HCT116 (cell line): ENCODE results near the gene SLFN12L. TPM values are rescaled to one million over a fixed set of nuclear protein-coding genes. Genes with fewer than 3 reads are reported as not detected.

Experiments
- ATAC-seq: fragments of 200-7000 bp; cut with Tn5 transposase; 2 replicates; pipeline ENCODE4 v1.9.1; 2020; ENCODE audit warnings: mild to moderate bottlenecking, moderate library complexity
- BruUV-seq: library from RNA; stranded (reverse); fragments of 400-500 nt; replicated peaks from 2 replicates; lab custom pipeline; 2021; lab: Mats Ljungman, UMichigan
- CTCF ChIA-PET: fragments of 300-600 bp; sonication (Branson Sonifier 250); formaldehyde crosslinking; loops from one replicate; lab custom pipeline; 2021; ENCODE audit warnings: antibody characterized with exemption; lab: Charles Lee
- POLR2A ChIA-PET: fragments of 300-600, 350-600 bp; sonication (Branson Sonifier 250); formaldehyde crosslinking; loops from one replicate; lab custom pipeline; 2021; ENCODE audit warnings: antibody characterized with exemption; lab: Charles Lee
- RAD21 ChIA-PET, 2 experiments: fragments of 300-600 bp; sonication (Branson Sonifier 250); formaldehyde crosslinking; loops; one replicate each; lab custom pipeline; 2023; ENCODE audit warnings: low total read pairs in 2 of 2; ENCODE audit not compliant: uncharacterized antibody in 2 of 2, unreplicated experiment in 2 of 2, low non-redundant PET in 1 of 2; lab: Charles Lee
- DNase-seq: peaks from one replicate; pipeline ENCODE4 v3.0.0-alpha.2; 2010; ENCODE audit warnings: low read depth, low spot score
- H2AFZ ChIP-seq: fragments of 200-600 bp; shearing (Covaris generic), sonication (generic); 2 replicates; pipeline ENCODE4 v1.6.1; 2017; ENCODE audit warnings: low read depth, mixed run types, mixed read lengths, antibody characterized with exemption, low read length; ENCODE audit not compliant: poor library complexity, severe bottlenecking
- H3K27ac ChIP-seq: 2 replicates; pipeline ENCODE4 v1.5.1; 2012; ENCODE audit warnings: low read depth, low read length
- H3K27me3 ChIP-seq: fragments of 200-600 bp; sonication (generic); 2 replicates; pipeline ENCODE4 v1.6.1; 2016; ENCODE audit warnings: mixed run types, low read length, mixed read lengths; ENCODE audit not compliant: insufficient read depth
- H3K36me3 ChIP-seq, 2 experiments: fragments of 200-500 bp in 1 of 2; fragments of 200-600 bp in 1 of 2; sonication (Bioruptor generic) in 1 of 2; sonication (generic) in 1 of 2; 2 replicates each; pipeline versions ENCODE4 v1.5.1 to v1.6.1; 2014 to 2016; ENCODE audit warnings: low read length in 2 of 2, inconsistent platforms in 1 of 2, mixed read lengths in 1 of 2, mixed run types in 1 of 2; ENCODE audit not compliant: insufficient read depth in 2 of 2, control insufficient read depth in 1 of 2
- H3K4me1 ChIP-seq, 2 experiments: fragments of 200-600 bp in 1 of 2; sonication (generic) in 1 of 2; 2 replicates each; pipeline versions ENCODE4 v1.5.1 to v1.6.1; 2012 to 2017; ENCODE audit warnings: low read length in 2 of 2, inconsistent platforms in 1 of 2, mild to moderate bottlenecking in 1 of 2, mixed read lengths in 1 of 2, mixed run types in 1 of 2, moderate library complexity in 1 of 2; ENCODE audit not compliant: insufficient read depth in 2 of 2, control insufficient read depth in 1 of 2
- H3K4me2 ChIP-seq: fragments of 200-600 bp; sonication (generic); 2 replicates; pipeline ENCODE4 v1.6.1; 2017; ENCODE audit warnings: mixed run types, low read length, mixed read lengths
- H3K4me3 ChIP-seq, 2 experiments: fragments of 200-600 bp in 1 of 2; sonication (generic) in 1 of 2; replicated peaks in 1 of 2; 2 replicates each; pipeline ENCODE4 v1.5.1; 2011 to 2016; ENCODE audit warnings: low read length in 2 of 2, control low read depth in 1 of 2, low read depth in 1 of 2, mild to moderate bottlenecking in 1 of 2, mixed read lengths in 1 of 2, mixed run types in 1 of 2
- H3K79me2 ChIP-seq: fragments of 200-600 bp; sonication (generic); 2 replicates; pipeline ENCODE4 v1.6.1; 2017; ENCODE audit warnings: mild to moderate bottlenecking, mixed run types, low read length, moderate library complexity, mixed read lengths; ENCODE audit not compliant: insufficient read depth
- H3K9ac ChIP-seq: fragments of 200-600 bp; sonication (generic); 2 replicates; pipeline ENCODE4 v1.6.1; 2016; ENCODE audit warnings: low read length, mixed read lengths
- H3K9me2 ChIP-seq: fragments of 200-600 bp; sonication (generic), shearing (Covaris generic); 2 replicates; pipeline ENCODE4 v1.6.1; 2017; ENCODE audit warnings: mixed run types, mild to moderate bottlenecking, moderate library complexity; ENCODE audit not compliant: insufficient read depth
- H3K9me3 ChIP-seq, 2 experiments: fragments of 200-500 bp in 1 of 2; fragments of 200-600 bp in 1 of 2; sonication (Bioruptor generic) in 1 of 2; sonication (generic) in 1 of 2; 2 replicates each; pipeline ENCODE4 v1.6.1; 2014 to 2017; ENCODE audit warnings: low read length in 2 of 2, mixed read lengths in 2 of 2, inconsistent platforms in 1 of 2, low read depth in 1 of 2, mild to moderate bottlenecking in 1 of 2, mixed run types in 1 of 2, moderate library complexity in 1 of 2; ENCODE audit not compliant: control insufficient read depth in 1 of 2, insufficient read depth in 1 of 2
- H4K20me1 ChIP-seq: fragments of 200-600 bp; sonication (generic), shearing (Covaris generic); 2 replicates; pipeline ENCODE4 v1.6.1; 2017; ENCODE audit warnings: mixed run types, mild to moderate bottlenecking, moderate library complexity; ENCODE audit not compliant: insufficient read depth
- CBX3 ChIP-seq: IDR thresholded peaks from 2 replicates; pipeline ENCODE4 v1.6.1; 2012; ENCODE audit warnings: low read depth
- ELF1 ChIP-seq: IDR thresholded peaks from 2 replicates; pipeline ENCODE4 v1.6.1; 2012; ENCODE audit warnings: low read depth, borderline replicate concordance
- FOSL1 ChIP-seq: IDR thresholded peaks from 2 replicates; pipeline ENCODE4 v1.6.1; 2012; ENCODE audit warnings: low read depth
- SRF ChIP-seq: IDR thresholded peaks from 2 replicates; pipeline ENCODE4 v1.6.1; 2012; ENCODE audit warnings: low read depth
- YY1 ChIP-seq: IDR thresholded peaks from 2 replicates; pipeline ENCODE4 v1.6.1; 2011; ENCODE audit warnings: low read length, low read depth, moderate library complexity, mild to moderate bottlenecking; ENCODE audit not compliant: insufficient replicate concordance; ENCODE audit errors: extremely low read depth
- ZFX ChIP-seq: fragments of 450-650 bp; IDR thresholded peaks from 2 replicates; pipeline ENCODE4 v1.6.1; 2017
- intact Hi-C: fragments of 100-400 bp; cut with micrococcal nuclease; formaldehyde crosslinking; loops from 2 replicates; pipeline ENCODE4 v1.10.0; 2022
- total RNA-seq: library from RNA; stranded (reverse); gene quantifications from one replicate; pipeline ENCODE4 v1.2.1, GENCODE V29; 2021; ENCODE audit not compliant: unreplicated experiment
- TF ChIP-seq, protein P1 (sequence below): IDR thresholded peaks from 2 replicates; pipeline ENCODE4 v1.6.1; 2011; ENCODE audit warnings: mild to moderate bottlenecking, low read length, moderate library complexity; ENCODE audit not compliant: insufficient replicate concordance; ENCODE audit errors: extremely low read depth
- TF ChIP-seq, protein P2 (sequence below): IDR thresholded peaks from 2 replicates; pipeline ENCODE4 v1.6.1; 2012; ENCODE audit warnings: low read depth

Gene SLFN12L
- total RNA-seq, 1 experiment from 2014 or later: 0.17 TPM

DNA sequence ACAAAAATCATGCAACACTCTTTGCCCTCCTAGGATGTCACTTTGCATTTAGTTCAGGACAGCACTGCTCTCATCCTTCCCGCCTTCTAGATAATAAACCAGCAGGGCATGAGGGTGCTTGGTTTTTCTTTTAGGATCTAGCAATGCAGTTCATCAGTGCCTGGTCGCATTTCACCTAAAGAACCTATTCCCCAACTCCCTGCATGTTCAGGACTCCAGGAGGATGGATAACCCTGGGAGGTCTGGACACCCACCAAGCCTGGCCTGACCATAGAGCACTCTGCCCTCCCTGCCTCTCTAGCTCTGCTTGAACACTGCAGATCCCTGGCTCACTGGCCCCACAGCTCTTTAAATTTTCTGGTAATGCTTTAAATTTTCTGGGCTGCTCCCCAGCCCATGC is 107.8 kb downstream of the SLFN12L start:
- TF ChIP-seq, protein P1, sequence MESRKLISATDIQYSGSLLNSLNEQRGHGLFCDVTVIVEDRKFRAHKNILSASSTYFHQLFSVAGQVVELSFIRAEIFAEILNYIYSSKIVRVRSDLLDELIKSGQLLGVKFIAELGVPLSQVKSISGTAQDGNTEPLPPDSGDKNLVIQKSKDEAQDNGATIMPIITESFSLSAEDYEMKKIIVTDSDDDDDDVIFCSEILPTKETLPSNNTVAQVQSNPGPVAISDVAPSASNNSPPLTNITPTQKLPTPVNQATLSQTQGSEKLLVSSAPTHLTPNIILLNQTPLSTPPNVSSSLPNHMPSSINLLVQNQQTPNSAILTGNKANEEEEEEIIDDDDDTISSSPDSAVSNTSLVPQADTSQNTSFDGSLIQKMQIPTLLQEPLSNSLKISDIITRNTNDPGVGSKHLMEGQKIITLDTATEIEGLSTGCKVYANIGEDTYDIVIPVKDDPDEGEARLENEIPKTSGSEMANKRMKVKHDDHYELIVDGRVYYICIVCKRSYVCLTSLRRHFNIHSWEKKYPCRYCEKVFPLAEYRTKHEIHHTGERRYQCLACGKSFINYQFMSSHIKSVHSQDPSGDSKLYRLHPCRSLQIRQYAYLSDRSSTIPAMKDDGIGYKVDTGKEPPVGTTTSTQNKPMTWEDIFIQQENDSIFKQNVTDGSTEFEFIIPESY: no peak
- TF ChIP-seq CBX3: no peak
- TF ChIP-seq FOSL1: no peak
- no peak for TF ChIP-seq ELF1
- no peak for TF ChIP-seq YY1
- TF ChIP-seq, protein P2, sequence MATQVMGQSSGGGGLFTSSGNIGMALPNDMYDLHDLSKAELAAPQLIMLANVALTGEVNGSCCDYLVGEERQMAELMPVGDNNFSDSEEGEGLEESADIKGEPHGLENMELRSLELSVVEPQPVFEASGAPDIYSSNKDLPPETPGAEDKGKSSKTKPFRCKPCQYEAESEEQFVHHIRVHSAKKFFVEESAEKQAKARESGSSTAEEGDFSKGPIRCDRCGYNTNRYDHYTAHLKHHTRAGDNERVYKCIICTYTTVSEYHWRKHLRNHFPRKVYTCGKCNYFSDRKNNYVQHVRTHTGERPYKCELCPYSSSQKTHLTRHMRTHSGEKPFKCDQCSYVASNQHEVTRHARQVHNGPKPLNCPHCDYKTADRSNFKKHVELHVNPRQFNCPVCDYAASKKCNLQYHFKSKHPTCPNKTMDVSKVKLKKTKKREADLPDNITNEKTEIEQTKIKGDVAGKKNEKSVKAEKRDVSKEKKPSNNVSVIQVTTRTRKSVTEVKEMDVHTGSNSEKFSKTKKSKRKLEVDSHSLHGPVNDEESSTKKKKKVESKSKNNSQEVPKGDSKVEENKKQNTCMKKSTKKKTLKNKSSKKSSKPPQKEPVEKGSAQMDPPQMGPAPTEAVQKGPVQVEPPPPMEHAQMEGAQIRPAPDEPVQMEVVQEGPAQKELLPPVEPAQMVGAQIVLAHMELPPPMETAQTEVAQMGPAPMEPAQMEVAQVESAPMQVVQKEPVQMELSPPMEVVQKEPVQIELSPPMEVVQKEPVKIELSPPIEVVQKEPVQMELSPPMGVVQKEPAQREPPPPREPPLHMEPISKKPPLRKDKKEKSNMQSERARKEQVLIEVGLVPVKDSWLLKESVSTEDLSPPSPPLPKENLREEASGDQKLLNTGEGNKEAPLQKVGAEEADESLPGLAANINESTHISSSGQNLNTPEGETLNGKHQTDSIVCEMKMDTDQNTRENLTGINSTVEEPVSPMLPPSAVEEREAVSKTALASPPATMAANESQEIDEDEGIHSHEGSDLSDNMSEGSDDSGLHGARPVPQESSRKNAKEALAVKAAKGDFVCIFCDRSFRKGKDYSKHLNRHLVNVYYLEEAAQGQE: no peak
- TF ChIP-seq ZFX: no peak
- no peak for TF ChIP-seq SRF
- intact Hi-C loops: no loop called here
- Histone ChIP-seq H3K9me3 (no peaks in the 10 kb centered on the region), H3K79me2 (no peaks in the 10 kb centered on the region), H3K4me2 (no peak overlapping the region), H3K9ac (no peak overlapping the region), H3K9me2 (no peaks in the 10 kb centered on the region), H2AFZ (no peak overlapping the region), H3K4me3 (no peak overlapping the region), H3K27ac (no peak overlapping the region), H3K4me1 (peaks cover 12 to 16% of the 10 kb centered on the region in 2 experiments), H3K36me3 (no peaks in the 10 kb centered on the region), H4K20me1 (no peaks in the 10 kb centered on the region), H3K27me3 (peaks cover 12% of the 10 kb centered on the region)
- ChIA-PET CTCF (no interaction called here), RAD21 (no interaction called here), POLR2A (no interaction called here)
- DNase-seq: no peak
- no peak for ATAC-seq
- BruUV-seq: no TSS peak
